AG10803 (cell line): ENCODE measurements around the gene MAGEB17.

Experiments
- DNase-seq: peaks from one replicate; pipeline ENCODE4 v3.0.0; 2010; ENCODE audit warnings: low read depth
- H3K4me3 ChIP-seq: 2 replicates; pipeline ENCODE4 v1.5.1; 2011; ENCODE audit warnings: mild to moderate bottlenecking, low read length, control low read depth
- TF ChIP-seq, protein P1 (sequence below): conservative IDR thresholded peaks from 2 replicates; pipeline ENCODE4 v1.5.1; 2011; ENCODE audit warnings: mild to moderate bottlenecking, low read length, control low read depth, inconsistent platforms

MAGEB17 gene

GRCh38 chrX:16167181-16167580, at the start of gene MAGEB17:
Gene MAGEB17 (plus strand): TSS chrX:16167481. CDS start chrX:16170383, 2,902 bp downstream.
- TF ChIP-seq, protein P1, sequence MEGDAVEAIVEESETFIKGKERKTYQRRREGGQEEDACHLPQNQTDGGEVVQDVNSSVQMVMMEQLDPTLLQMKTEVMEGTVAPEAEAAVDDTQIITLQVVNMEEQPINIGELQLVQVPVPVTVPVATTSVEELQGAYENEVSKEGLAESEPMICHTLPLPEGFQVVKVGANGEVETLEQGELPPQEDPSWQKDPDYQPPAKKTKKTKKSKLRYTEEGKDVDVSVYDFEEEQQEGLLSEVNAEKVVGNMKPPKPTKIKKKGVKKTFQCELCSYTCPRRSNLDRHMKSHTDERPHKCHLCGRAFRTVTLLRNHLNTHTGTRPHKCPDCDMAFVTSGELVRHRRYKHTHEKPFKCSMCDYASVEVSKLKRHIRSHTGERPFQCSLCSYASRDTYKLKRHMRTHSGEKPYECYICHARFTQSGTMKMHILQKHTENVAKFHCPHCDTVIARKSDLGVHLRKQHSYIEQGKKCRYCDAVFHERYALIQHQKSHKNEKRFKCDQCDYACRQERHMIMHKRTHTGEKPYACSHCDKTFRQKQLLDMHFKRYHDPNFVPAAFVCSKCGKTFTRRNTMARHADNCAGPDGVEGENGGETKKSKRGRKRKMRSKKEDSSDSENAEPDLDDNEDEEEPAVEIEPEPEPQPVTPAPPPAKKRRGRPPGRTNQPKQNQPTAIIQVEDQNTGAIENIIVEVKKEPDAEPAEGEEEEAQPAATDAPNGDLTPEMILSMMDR, result no peak
- DNase-seq, result no peak
- no peak within 1 kb of the TSS for H3K4me3 ChIP-seq

GRCh38 chrX:16119353-16120220, 47.7 kb upstream of the MAGEB17 start:
- TF ChIP-seq, protein P1, result no peak
- no peak overlapping the region for H3K4me3 ChIP-seq
- no peak for DNase-seq

- no peak overlapping the region for H3K4me3 ChIP-seq
Observed at GRCh38 chrX:16120431-16120830, 46.9 kb upstream of the MAGEB17 start.

DNA sequence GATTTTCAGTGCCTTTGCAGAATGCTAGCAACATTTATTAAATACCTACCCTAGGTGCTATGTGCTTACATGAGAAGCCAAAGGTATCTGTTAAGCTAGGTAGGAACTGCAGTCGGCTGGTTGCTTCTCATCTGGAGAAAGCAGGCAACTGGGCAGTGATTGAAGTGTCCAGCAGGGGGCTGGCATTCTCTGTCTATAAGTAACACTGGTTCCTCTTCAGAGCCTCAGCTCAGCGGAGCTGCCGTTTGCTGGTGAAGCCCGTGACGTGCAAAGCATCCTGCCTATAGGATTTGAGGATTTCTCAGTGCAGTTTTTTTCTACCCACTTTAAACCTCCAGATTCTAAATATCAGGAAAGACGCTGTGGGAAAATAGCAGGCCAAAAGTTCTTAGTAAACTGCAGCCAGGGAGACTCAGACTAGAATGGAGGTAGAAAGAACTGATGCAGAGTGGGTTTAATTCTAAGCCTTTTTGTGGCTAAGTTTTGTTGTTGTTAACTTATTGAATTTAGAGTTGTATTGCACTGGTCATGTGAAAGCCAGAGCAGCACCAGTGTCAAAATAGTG, 44.0 kb upstream of the MAGEB17 start, which contains the start of gene GRPR:
Gene GRPR (plus strand): TSS at position 344 of the 565 bp plus-strand sequence. CDS start 389 bp downstream, outside the sequence.
- H3K4me3 ChIP-seq, result peak within 1 kb of the TSS; percentile 56
- TF ChIP-seq, protein P1, result peak; percentile 71
- peak; percentile 86 for DNase-seq

More at GRCh38 chrX:16120431-16120830, 46.9 kb upstream of the MAGEB17 start:
- no peak for DNase-seq
- TF ChIP-seq, protein P1, result no peak

GRCh38 chrX:16124201-16124600, 43.1 kb upstream of the MAGEB17 start:
- H3K4me3 ChIP-seq, result peak overlapping the region; percentile 56
- DNase-seq, result no peak
- TF ChIP-seq, protein P1, result no peak

DNA sequence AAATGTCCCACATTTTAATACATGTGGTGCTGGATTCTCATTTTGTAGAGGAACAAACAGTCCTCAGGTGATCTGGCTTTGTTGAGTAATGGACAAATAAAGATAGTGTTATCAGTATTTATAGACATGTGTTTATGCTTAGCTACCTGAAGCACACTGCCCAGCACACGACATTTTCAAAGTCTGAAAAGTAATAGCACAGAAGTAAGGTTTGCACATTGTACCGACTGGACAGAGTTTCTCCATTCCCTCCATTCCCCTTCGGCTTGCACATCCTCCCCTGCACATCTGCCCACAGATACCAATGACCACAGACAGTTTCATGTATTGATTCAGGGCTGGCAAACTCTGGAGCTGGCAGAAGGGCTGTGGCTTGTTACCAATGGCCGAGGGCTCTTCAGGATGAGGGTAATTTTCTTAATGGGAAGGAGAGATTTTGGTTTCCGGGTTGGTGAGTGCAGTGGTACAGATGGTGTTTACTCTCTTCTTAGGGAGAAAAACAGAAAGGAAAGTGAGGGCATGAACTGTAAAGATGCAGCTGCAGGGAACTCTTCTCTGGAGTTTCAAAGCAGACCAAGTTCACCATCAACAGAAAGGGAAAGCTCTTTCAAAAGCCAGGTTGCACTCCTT, 41.6 kb upstream of the MAGEB17 start:
- TF ChIP-seq, protein P1, result no peak
- H3K4me3 ChIP-seq, result peak overlapping the region; percentile 56
- no peak for DNase-seq
